ENCODE data around the gene SLC25A48.

- no peak for TF ChIP-seq CTCF (IDR thresholded peaks at IDR 0.05)
- no peak for TF ChIP-seq POLR2AphosphoS5 (IDR thresholded peaks at IDR 0.05; ENCODE audit: low read depth, low read length)
- no peak for TF ChIP-seq REST (IDR thresholded peaks at IDR 0.05; ENCODE audit: insufficient read depth in 1 of 2, low read depth in 2 of 2, low read length in 1 of 2)
- no peak for TF ChIP-seq SIN3A (IDR thresholded peaks at IDR 0.05; ENCODE audit: borderline replicate concordance, insufficient read depth, low read depth, low read length)
- no peak for TF ChIP-seq TCF7L2 (IDR thresholded peaks at IDR 0.05; ENCODE audit: low read depth, low read length)
Measured at GRCh38 chr5:135821802-135822201, 12.7 kb upstream of the SLC25A48 start.
